Measurements from ENCODE around the gene SPIN2A. TPM values are rescaled to one million over a fixed set of nuclear protein-coding genes. Genes with fewer than 3 reads are reported as not detected.
"Not testable (repeated sequence)": the region's sequence is repeated elsewhere in the genome, so short reads cannot be mapped to it uniquely, and the experiment has no call there.

SPIN2A gene
- total and polyA plus RNA-seq, 2 donors (not counting 1 experiment from before 2014, with no cell fraction given): 1.4 to 3.3 TPM

DNA sequence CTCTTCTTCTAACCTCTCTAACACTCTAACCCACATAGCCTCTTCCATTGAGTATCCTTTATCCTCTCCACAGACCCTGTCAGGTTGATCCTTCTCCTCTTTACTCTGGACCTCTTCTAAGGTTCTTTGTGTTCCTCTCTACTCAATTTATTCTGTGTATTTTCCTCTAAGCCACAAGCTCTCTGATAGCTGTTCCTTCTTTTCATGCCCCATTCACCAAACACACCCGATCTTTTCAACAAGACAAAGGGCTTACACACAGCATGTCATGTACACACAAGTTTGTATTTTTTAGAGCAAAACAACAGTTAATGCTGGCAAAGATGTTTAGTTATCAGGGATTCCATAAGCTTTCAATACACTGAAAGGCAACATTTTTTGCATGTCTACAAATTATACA, 17.8 kb downstream of the SPIN2A start:
- no CpG with 5 or more reads among the region's 1 CpG for WGBS (ENCODE audit: insufficient coverage)
- no peak overlapping the region for H3K27ac ChIP-seq (ENCODE audit: low read length in 2 of 2)
- ATAC-seq (ENCODE audit: low read depth) (no peak), DNase-seq (no peak)
- H3K4me3 ChIP-seq (ENCODE audit: control extremely low read depth in 1 of 5, extremely low read depth in 1 of 5, insufficient read depth in 1 of 5, low read depth in 2 of 5, low read length in 4 of 5): no peak overlapping the region
- H3K27me3 ChIP-seq (replicated peaks in 1 of 4; ENCODE audit: control extremely low read depth in 1 of 4, control insufficient read depth in 3 of 4, insufficient read depth in 4 of 4, low read length in 3 of 4): no peaks in the 10 kb centered on the region
- H3K4me1 ChIP-seq (ENCODE audit: control insufficient read depth in 2 of 2, insufficient read depth in 2 of 2, low read length in 2 of 2): peaks cover 0 to 4% of the 10 kb centered on the region in 2 donors
- H3K9me3 ChIP-seq (ENCODE audit: control extremely low read depth in 1 of 3, control insufficient read depth in 2 of 3, insufficient read depth in 1 of 3, low read length in 2 of 3): no peaks in the 10 kb centered on the region
- TF ChIP-seq, protein P1, sequence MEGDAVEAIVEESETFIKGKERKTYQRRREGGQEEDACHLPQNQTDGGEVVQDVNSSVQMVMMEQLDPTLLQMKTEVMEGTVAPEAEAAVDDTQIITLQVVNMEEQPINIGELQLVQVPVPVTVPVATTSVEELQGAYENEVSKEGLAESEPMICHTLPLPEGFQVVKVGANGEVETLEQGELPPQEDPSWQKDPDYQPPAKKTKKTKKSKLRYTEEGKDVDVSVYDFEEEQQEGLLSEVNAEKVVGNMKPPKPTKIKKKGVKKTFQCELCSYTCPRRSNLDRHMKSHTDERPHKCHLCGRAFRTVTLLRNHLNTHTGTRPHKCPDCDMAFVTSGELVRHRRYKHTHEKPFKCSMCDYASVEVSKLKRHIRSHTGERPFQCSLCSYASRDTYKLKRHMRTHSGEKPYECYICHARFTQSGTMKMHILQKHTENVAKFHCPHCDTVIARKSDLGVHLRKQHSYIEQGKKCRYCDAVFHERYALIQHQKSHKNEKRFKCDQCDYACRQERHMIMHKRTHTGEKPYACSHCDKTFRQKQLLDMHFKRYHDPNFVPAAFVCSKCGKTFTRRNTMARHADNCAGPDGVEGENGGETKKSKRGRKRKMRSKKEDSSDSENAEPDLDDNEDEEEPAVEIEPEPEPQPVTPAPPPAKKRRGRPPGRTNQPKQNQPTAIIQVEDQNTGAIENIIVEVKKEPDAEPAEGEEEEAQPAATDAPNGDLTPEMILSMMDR (IDR thresholded peaks at IDR 0.05): no peak
- TF ChIP-seq EZH2 (IDR thresholded peaks at IDR 0.05; ENCODE audit: borderline replicate concordance, insufficient read depth, low read depth, low read length, poor library complexity, severe bottlenecking): no peak
- POLR2A ChIA-PET: no interaction called here
- Mint-ChIP-seq H3K27ac (no peak overlapping the region), H3K9me3 (ENCODE audit: insufficient read depth) (no peaks in the 10 kb centered on the region), H3K27me3 (no peaks in the 10 kb centered on the region), H3K4me3 (no peak overlapping the region), H3K4me1 (peaks cover 17% of the 10 kb centered on the region)
- H3K36me3 ChIP-seq (replicated peaks in 1 of 2; ENCODE audit: control extremely low read depth in 1 of 2, control insufficient read depth in 1 of 2, extremely low read depth in 1 of 2, insufficient read depth in 2 of 2, low read length in 1 of 2): no peaks in the 10 kb centered on the region
- CTCF ChIA-PET: no interaction called here
- H4K20me1 ChIP-seq (ENCODE audit: control insufficient read depth, insufficient read depth, low read length, poor library complexity, severe bottlenecking): no peaks in the 10 kb centered on the region
- H2AFZ ChIP-seq (ENCODE audit: insufficient read depth, low read depth, low read length, poor library complexity, severe bottlenecking): no peak overlapping the region
- H3K79me2 ChIP-seq (ENCODE audit: control insufficient read depth, insufficient read depth, low read length): no peaks in the 10 kb centered on the region
- intact Hi-C loops (cut with micrococcal nuclease): no loop called here
- H3K4me2 ChIP-seq (replicated peaks; ENCODE audit: low read depth, low read length, poor library complexity, severe bottlenecking): no peak overlapping the region
- H3K9ac ChIP-seq (ENCODE audit: low read length): no peak overlapping the region

DNA sequence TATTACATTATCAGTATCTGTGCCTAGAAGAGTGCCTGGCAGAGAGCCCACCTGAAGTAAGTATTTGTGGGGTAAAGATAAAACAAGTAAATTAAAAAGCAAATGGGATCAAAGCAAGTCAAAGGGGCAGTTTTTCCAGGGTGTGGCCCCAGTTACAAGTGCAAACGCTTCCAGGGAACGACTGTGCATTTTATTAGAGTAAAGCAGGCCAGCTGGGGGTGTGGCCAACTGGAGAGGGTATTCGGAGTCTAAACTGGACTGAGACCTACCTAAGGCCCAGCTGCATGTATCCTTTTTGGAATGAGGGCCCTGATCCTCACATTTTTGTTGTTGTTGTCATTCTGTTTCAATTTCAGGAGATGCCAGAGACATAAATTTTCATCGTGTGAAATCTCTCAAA, 19.6 kb downstream of the SPIN2A start:
- H3K9me3 Mint-ChIP-seq (ENCODE audit: insufficient read depth); H3K27ac ChIP-seq (ENCODE audit: low read length in 2 of 2); DNase-seq; CTCF ChIA-PET; H2AFZ ChIP-seq (ENCODE audit: insufficient read depth, low read depth, low read length, poor library complexity, severe bottlenecking); H3K27me3 Mint-ChIP-seq; H3K9ac ChIP-seq (ENCODE audit: low read length); H3K4me2 ChIP-seq (replicated peaks; ENCODE audit: low read depth, low read length, poor library complexity, severe bottlenecking); H3K36me3 ChIP-seq (replicated peaks in 1 of 2; ENCODE audit: control extremely low read depth in 1 of 2, control insufficient read depth in 1 of 2, extremely low read depth in 1 of 2, insufficient read depth in 2 of 2, low read length in 1 of 2); H3K4me1 ChIP-seq (ENCODE audit: control insufficient read depth in 2 of 2, insufficient read depth in 2 of 2, low read length in 2 of 2); H3K79me2 ChIP-seq (ENCODE audit: control insufficient read depth, insufficient read depth, low read length); H4K20me1 ChIP-seq (ENCODE audit: control insufficient read depth, insufficient read depth, low read length, poor library complexity, severe bottlenecking); H3K27me3 ChIP-seq (replicated peaks in 1 of 4; ENCODE audit: control extremely low read depth in 1 of 4, control insufficient read depth in 3 of 4, insufficient read depth in 4 of 4, low read length in 3 of 4); intact Hi-C loops (cut with micrococcal nuclease); H3K27ac Mint-ChIP-seq; H3K4me3 ChIP-seq (ENCODE audit: control extremely low read depth in 1 of 5, extremely low read depth in 1 of 5, insufficient read depth in 1 of 5, low read depth in 2 of 5, low read length in 4 of 5); POLR2A ChIA-PET; H3K4me3 Mint-ChIP-seq; ATAC-seq (ENCODE audit: low read depth); H3K9me3 ChIP-seq (ENCODE audit: control extremely low read depth in 1 of 3, control insufficient read depth in 2 of 3, insufficient read depth in 1 of 3, low read length in 2 of 3): not testable (repeated sequence)
- no CpG with 5 or more reads among the region's 4 CpGs for WGBS (ENCODE audit: insufficient coverage)
- peaks cover 15% of the 10 kb centered on the region for H3K4me1 Mint-ChIP-seq
